OCI-LY7 (cell line): ENCODE results near the gene ZNF212. TPM values are rescaled to one million over a fixed set of nuclear protein-coding genes. Genes with fewer than 3 reads are reported as not detected.

ENCODE experiments used
- BruUV-seq: library from RNA; stranded (reverse); fragments of 400-500 nt; replicated peaks from 2 replicates; lab custom pipeline; 2021; lab: Mats Ljungman, UMichigan
- CTCF ChIA-PET: fragments of 300-600 bp; sonication (Branson Sonifier 250); formaldehyde crosslinking; loops from one replicate; lab custom pipeline; 2022; ENCODE audit warnings: antibody characterized with exemption; ENCODE audit not compliant: unreplicated experiment; lab: Charles Lee
- POLR2A ChIA-PET: fragments of 300-600 bp; sonication (Branson Sonifier 250); formaldehyde crosslinking; loops from one replicate; lab custom pipeline; 2022; ENCODE audit warnings: antibody characterized with exemption; lab: Charles Lee
- DNase-seq: peaks from one replicate; pipeline ENCODE4 v3.0.0-alpha.2; 2015; ENCODE audit warnings: low spot score
- H2AFZ ChIP-seq: fragments of 200-600 bp; sonication (generic), shearing (Covaris generic); 2 replicates; pipeline ENCODE4 v1.6.1; 2014; ENCODE audit warnings: mild to moderate bottlenecking, antibody characterized with exemption, low read length, moderate library complexity
- H3K27ac ChIP-seq: fragments of 200-600 bp; sonication (generic); 2 replicates; pipeline ENCODE4 v1.5.1; 2014; ENCODE audit warnings: mixed run types, low read depth, mild to moderate bottlenecking, moderate library complexity, low read length, inconsistent platforms; ENCODE audit not compliant: poor library complexity, severe bottlenecking
- H3K36me3 ChIP-seq: fragments of 200-600 bp; sonication (generic); 2 replicates; pipeline ENCODE4 v1.6.1; 2014; ENCODE audit warnings: mild to moderate bottlenecking, antibody characterized with exemption, low read length, moderate library complexity, mixed read lengths; ENCODE audit not compliant: insufficient read depth
- H3K4me1 ChIP-seq: fragments of 200-600 bp; sonication (generic); 2 replicates; pipeline ENCODE4 v1.5.1; 2014; ENCODE audit warnings: mild to moderate bottlenecking, low read length; ENCODE audit not compliant: insufficient read depth, poor library complexity, severe bottlenecking
- H3K4me2 ChIP-seq: fragments of 200-600 bp; sonication (generic); 2 replicates; pipeline ENCODE4 v1.6.1; 2014; ENCODE audit warnings: mild to moderate bottlenecking, low read length
- H3K4me3 ChIP-seq: fragments of 200-600 bp; sonication (generic); 2 replicates; pipeline ENCODE4 v1.5.1; 2014; ENCODE audit warnings: mild to moderate bottlenecking, low read depth, low read length; ENCODE audit not compliant: poor library complexity, severe bottlenecking
- H3K79me2 ChIP-seq: fragments of 200-600 bp; sonication (generic); 2 replicates; pipeline ENCODE4 v1.6.1; 2016; ENCODE audit warnings: low read depth, mild to moderate bottlenecking, low read length, moderate library complexity, mixed read lengths; ENCODE audit not compliant: insufficient read depth
- H3K9me2 ChIP-seq: fragments of 200-600 bp; sonication (generic); 2 replicates; pipeline ENCODE4 v1.6.1; 2016; ENCODE audit warnings: mild to moderate bottlenecking, low read length, mixed read lengths; ENCODE audit not compliant: insufficient read depth
- H3K9me3 ChIP-seq: fragments of 200-600 bp; sonication (generic); 2 replicates; pipeline ENCODE4 v1.6.1; 2014; ENCODE audit warnings: mild to moderate bottlenecking, mixed run types, low read length, mixed read lengths
- H4K20me1 ChIP-seq: fragments of 200-600 bp; sonication (generic); 2 replicates; pipeline ENCODE4 v1.6.1; 2014; ENCODE audit warnings: mild to moderate bottlenecking, antibody characterized with exemption, low read length, moderate library complexity, mixed read lengths; ENCODE audit not compliant: insufficient read depth
- CTCF ChIP-seq: fragments of 200-600 bp; sonication (generic); conservative IDR thresholded peaks from 2 replicates; pipeline ENCODE4 v1.5.1; 2014; ENCODE audit warnings: mild to moderate bottlenecking, antibody characterized with exemption, low read length, moderate library complexity, mixed read lengths
- EZH2phosphoT487 ChIP-seq: fragments of 200-600 bp; sonication (generic); IDR thresholded peaks from 2 replicates; pipeline ENCODE4 v1.6.1; 2018; ENCODE audit warnings: low read depth, borderline replicate concordance, mild to moderate bottlenecking, mixed run types, antibody characterized with exemption, low read length, moderate library complexity, mixed read lengths
- intact Hi-C: fragments of 100-400 bp; cut with micrococcal nuclease; formaldehyde crosslinking; loops from one replicate; pipeline ENCODE4 v1.10.0; 2022; ENCODE audit not compliant: unreplicated experiment
- total RNA-seq, 2 experiments: library from RNA; depleted of rRNA in 1 of 2; stranded (reverse); fragments of >200 nt in 1 of 2; shearing (Covaris generic) in 1 of 2; gene quantifications; 2 replicates each; pipeline ENCODE4 v1.2.3, GENCODE V29; 2014 to 2022

ZNF212 gene
- total RNA-seq, 2 experiments from 2014 or later = 11.6 to 12.7 TPM

- DNase-seq = no peak
- Histone ChIP-seq H3K9me2 (no peaks in the 10 kb centered on the region), H3K4me1 (no peaks in the 10 kb centered on the region), H3K4me2 (no peak overlapping the region), H3K4me3 (no peak overlapping the region), H3K27ac (no peak overlapping the region), H2AFZ (no peak overlapping the region), H3K36me3 (peaks cover 22% of the 10 kb centered on the region), H3K9me3 (no peaks in the 10 kb centered on the region), H3K79me2 (no peaks in the 10 kb centered on the region), H4K20me1 (no peaks in the 10 kb centered on the region)
- ChIA-PET CTCF (no interaction called here), POLR2A (no interaction called here)
- TF ChIP-seq CTCF (no peak), EZH2phosphoT487 (no peak)
- intact Hi-C loops = no loop called here
- no TSS peak for BruUV-seq
These were observed 15.7 kb upstream of the ZNF212 start for GRCh38 chr7:149223761-149224160.

- Histone ChIP-seq H3K9me3 (no peaks in the 10 kb centered on the region), H4K20me1 (no peaks in the 10 kb centered on the region), H3K27ac (no peak overlapping the region), H3K4me1 (no peaks in the 10 kb centered on the region), H3K36me3 (peaks cover 16% of the 10 kb centered on the region), H3K4me3 (no peak overlapping the region), H3K4me2 (no peak overlapping the region), H3K9me2 (no peaks in the 10 kb centered on the region), H3K79me2 (no peaks in the 10 kb centered on the region), H2AFZ (no peak overlapping the region)
- ChIA-PET POLR2A (no interaction called here), CTCF (no interaction called here)
- intact Hi-C loops = no loop called here
- BruUV-seq = no TSS peak
- DNase-seq = no peak
- TF ChIP-seq EZH2phosphoT487 = no peak
- TF ChIP-seq CTCF = no peak
These were observed 15.1 kb upstream of the ZNF212 start for GRCh38 chr7:149224352-149224751.

GRCh38 chr7:149225106-149225505 lies 14.3 kb upstream of the ZNF212 start:
- no peaks in the 10 kb centered on the region for H3K9me2 ChIP-seq
- BruUV-seq = no TSS peak
- peaks cover 16% of the 10 kb centered on the region; the same call in 1 of the 2 replicates for H3K36me3 ChIP-seq
- no peak for DNase-seq
- no peak overlapping the region for H3K4me3 ChIP-seq
- no peaks in the 10 kb centered on the region for H3K79me2 ChIP-seq
- no peaks in the 10 kb centered on the region for H4K20me1 ChIP-seq
- no peak overlapping the region for H2AFZ ChIP-seq
- intact Hi-C loops = no loop called here
- CTCF ChIA-PET = no interaction called here
- H3K4me1 ChIP-seq = no peaks in the 10 kb centered on the region
- TF ChIP-seq EZH2phosphoT487 (no peak), CTCF (no peak)
- H3K4me2 ChIP-seq = no peak overlapping the region
- H3K27ac ChIP-seq = no peak overlapping the region
- H3K9me3 ChIP-seq = no peaks in the 10 kb centered on the region
- POLR2A ChIA-PET = no interaction called here
